GM18873 (cell line): ENCODE measurements around the gene CABLES1.
A peak's percentile ranks its signal among the peaks of the same experiment; 100 is the strongest.
"Not testable (repeated sequence)": the region's sequence is repeated elsewhere in the genome, so short reads cannot be mapped to it uniquely, and the experiment has no call there.

ENCODE experiments used
- ATAC-seq: cut with Tn5 transposase; IDR thresholded peaks from one replicate; pipeline ENCODE4 v1.9.1; 2021; ENCODE audit warnings: mild to moderate bottlenecking, moderate library complexity, moderate number of reproducible peaks; ENCODE audit not compliant: unreplicated experiment, low FRiP score

CABLES1 gene

GRCh38 chr18:23258566-23259469 is 123.5 kb downstream of the CABLES1 start:
- ATAC-seq: no peak

- ATAC-seq: peak; percentile 64
Measured at GRCh38 chr18:23259701-23260681, 124.7 kb downstream of the CABLES1 start.

GRCh38 chr18:23260926-23261590 is 125.8 kb downstream of the CABLES1 start:
- ATAC-seq: no peak

GRCh38 chr18:23263551-23264235 is 128.4 kb downstream of the CABLES1 start:
- ATAC-seq: no peak

GRCh38 chr18:23265682-23266399 is 130.6 kb downstream of the CABLES1 start:
- no peak for ATAC-seq

- no peak for ATAC-seq
Measured at GRCh38 chr18:23266717-23267446, 131.6 kb downstream of the CABLES1 start.

- no peak for ATAC-seq
Measured at GRCh38 chr18:23267447-23267776, 132.1 kb downstream of the CABLES1 start.

GRCh38 chr18:23268641-23269040 is 133.4 kb downstream of the CABLES1 start:
- ATAC-seq: no peak

- not testable (repeated sequence) for ATAC-seq
Measured at GRCh38 chr18:23269068-23269467, 133.8 kb downstream of the CABLES1 start.

- ATAC-seq: no peak
Measured at GRCh38 chr18:23269928-23270327, 134.6 kb downstream of the CABLES1 start.

GRCh38 chr18:23270986-23271680 is 135.8 kb downstream of the CABLES1 start:
- ATAC-seq: no peak

GRCh38 chr18:23272498-23273232 is 137.4 kb downstream of the CABLES1 start:
- ATAC-seq: no peak

- no peak for ATAC-seq
Measured at GRCh38 chr18:23273443-23273966, 138.2 kb downstream of the CABLES1 start.

- no peak for ATAC-seq
Measured at GRCh38 chr18:23274638-23275482, 139.6 kb downstream of the CABLES1 start.

- no peak for ATAC-seq
Measured at GRCh38 chr18:23276451-23276850, 141.2 kb downstream of the CABLES1 start.

GRCh38 chr18:23277399-23277798 is 142.1 kb downstream of the CABLES1 start:
- ATAC-seq: no peak
